Astrocyte of the cerebellum (primary cell): ENCODE results near the gene CCDC127.

Source experiments
- DNase-seq: peaks from one replicate; pipeline ENCODE4 v3.0.0-alpha.2; 2011; ENCODE audit warnings: low read depth
- H3K4me3 ChIP-seq: 2 replicates; pipeline ENCODE4 v1.5.1; 2011; ENCODE audit warnings: mild to moderate bottlenecking, low read depth, low read length, moderate library complexity
- in situ Hi-C: cut with HindIII; loops from 2 replicates; pipeline ENCODE4 v1.10.0; 2017; ENCODE audit warnings: low sequenced_read_pairs
- TF ChIP-seq, protein P1 (sequence below): IDR thresholded peaks from 2 replicates; pipeline ENCODE4 v1.5.1; 2012; ENCODE audit warnings: low read length, low read depth, moderate library complexity, mild to moderate bottlenecking; ENCODE audit errors: missing control alignments

CCDC127 gene

GRCh38 chr5:158807-159447 lies 59.0 kb downstream of the CCDC127 start:
- TF ChIP-seq, protein P1, sequence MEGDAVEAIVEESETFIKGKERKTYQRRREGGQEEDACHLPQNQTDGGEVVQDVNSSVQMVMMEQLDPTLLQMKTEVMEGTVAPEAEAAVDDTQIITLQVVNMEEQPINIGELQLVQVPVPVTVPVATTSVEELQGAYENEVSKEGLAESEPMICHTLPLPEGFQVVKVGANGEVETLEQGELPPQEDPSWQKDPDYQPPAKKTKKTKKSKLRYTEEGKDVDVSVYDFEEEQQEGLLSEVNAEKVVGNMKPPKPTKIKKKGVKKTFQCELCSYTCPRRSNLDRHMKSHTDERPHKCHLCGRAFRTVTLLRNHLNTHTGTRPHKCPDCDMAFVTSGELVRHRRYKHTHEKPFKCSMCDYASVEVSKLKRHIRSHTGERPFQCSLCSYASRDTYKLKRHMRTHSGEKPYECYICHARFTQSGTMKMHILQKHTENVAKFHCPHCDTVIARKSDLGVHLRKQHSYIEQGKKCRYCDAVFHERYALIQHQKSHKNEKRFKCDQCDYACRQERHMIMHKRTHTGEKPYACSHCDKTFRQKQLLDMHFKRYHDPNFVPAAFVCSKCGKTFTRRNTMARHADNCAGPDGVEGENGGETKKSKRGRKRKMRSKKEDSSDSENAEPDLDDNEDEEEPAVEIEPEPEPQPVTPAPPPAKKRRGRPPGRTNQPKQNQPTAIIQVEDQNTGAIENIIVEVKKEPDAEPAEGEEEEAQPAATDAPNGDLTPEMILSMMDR = no peak
- no peak for DNase-seq
- in situ Hi-C loops = no loop called here

DNA sequence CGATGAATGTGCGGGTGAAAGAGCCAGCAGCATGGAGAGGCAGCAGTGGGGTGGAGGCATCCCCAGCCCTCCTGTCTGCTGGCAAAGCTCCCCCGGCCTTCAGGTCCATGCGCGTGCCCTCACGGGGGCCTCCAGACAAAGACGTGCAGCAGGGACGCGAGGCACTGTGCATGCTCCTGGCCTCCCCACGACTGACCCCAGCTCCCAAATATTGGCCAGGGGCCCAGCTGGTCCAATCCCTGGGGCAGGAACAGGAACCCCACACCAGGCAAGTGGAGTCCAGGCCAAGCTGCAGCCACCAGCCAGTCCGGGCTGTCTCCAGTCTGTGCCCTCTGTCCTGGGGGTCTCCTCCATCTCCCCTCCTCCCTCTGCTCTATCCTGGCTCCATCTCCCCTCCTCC lies 60.2 kb downstream of the CCDC127 start:
- TF ChIP-seq, protein P1 = no peak
- no peak overlapping the region for H3K4me3 ChIP-seq
- DNase-seq = no peak
- in situ Hi-C loops = no loop called here

More at GRCh38 chr5:158807-159447, 59.0 kb downstream of the CCDC127 start:
- H3K4me3 ChIP-seq = no peak overlapping the region

- no peak overlapping the region for H3K4me3 ChIP-seq
- TF ChIP-seq, protein P1 = no peak
- DNase-seq = no peak
- in situ Hi-C loops = no loop called here
These were observed 60.7 kb downstream of the CCDC127 start for GRCh38 chr5:157126-157715.

GRCh38 chr5:156411-157072 lies 61.4 kb downstream of the CCDC127 start:
- TF ChIP-seq, protein P1 = no peak
- in situ Hi-C loops = no loop called here

DNA sequence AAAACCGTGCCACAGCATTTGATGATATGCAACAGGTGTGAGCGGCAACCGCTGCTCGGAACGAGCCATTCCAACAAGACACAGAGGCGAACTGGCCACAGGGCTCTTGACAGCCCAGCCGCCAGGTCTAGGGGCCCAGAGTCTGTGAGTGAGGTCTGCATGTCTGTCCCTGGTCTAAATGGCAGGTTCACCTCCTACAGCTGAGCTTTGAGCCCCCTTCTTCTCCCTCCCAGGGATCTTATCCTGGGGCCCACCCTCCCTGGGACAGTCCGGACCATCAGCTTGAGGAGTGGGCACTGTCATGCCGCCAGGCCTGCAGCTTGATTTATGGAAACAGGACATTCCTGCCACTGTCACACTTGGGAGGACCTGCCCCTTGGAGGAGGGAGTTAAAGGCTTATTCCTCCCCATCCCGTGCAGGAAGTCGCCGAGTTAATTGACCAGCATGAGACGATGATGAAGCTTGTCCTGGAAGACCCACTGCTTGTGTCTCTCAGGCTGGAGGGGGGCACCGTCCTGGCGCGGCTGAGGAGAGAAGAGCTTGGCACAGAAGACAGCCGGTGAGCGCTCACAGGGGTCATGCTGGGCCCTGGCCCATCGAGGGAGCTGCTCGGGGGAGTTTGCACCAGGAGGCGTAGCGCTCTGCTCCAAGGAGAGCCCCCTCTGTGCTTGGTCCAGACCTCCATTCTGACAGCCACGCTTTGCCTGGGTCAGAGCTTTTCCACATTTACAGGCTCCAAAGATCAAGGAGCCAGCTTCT lies 62.1 kb downstream of the CCDC127 start:
- TF ChIP-seq, protein P1 = no peak
- in situ Hi-C loops = no loop called here
- DNase-seq = no peak
- H3K4me3 ChIP-seq = no peak overlapping the region

More at GRCh38 chr5:156411-157072, 61.4 kb downstream of the CCDC127 start:
- no peak for DNase-seq
- no peak overlapping the region for H3K4me3 ChIP-seq

GRCh38 chr5:154826-155225 lies 63.1 kb downstream of the CCDC127 start:
- TF ChIP-seq, protein P1 = no peak
- in situ Hi-C loops = no loop called here
- no peak for DNase-seq

More at GRCh38 chr5:154826-155225, 63.1 kb downstream of the CCDC127 start:
- no peak overlapping the region for H3K4me3 ChIP-seq
